GM19025 (cell line): Measurements from ENCODE around the gene KLF1.
"Not testable (repeated sequence)": the region's sequence is repeated elsewhere in the genome, so short reads cannot be mapped to it uniquely, and the experiment has no call there.

Source experiments
- ATAC-seq: cut with Tn5 transposase; IDR thresholded peaks from one replicate; pipeline ENCODE4 v1.9.1; 2021; ENCODE audit warnings: mild to moderate bottlenecking, low read depth, moderate library complexity; ENCODE audit not compliant: unreplicated experiment

KLF1 gene

GRCh38 chr19:12886969-12887747 lies at the start of gene KLF1:
Gene KLF1 (minus strand): TSS chr19:12887201. CDS start chr19:12887140, 61 bp downstream.
- ATAC-seq: no peak

GRCh38 chr19:12936582-12936981 lies 49.6 kb upstream of the KLF1 start:
- ATAC-seq: no peak

- ATAC-seq: no peak
Observed at GRCh38 chr19:12935071-12935470, 48.1 kb upstream of the KLF1 start.

DNA sequence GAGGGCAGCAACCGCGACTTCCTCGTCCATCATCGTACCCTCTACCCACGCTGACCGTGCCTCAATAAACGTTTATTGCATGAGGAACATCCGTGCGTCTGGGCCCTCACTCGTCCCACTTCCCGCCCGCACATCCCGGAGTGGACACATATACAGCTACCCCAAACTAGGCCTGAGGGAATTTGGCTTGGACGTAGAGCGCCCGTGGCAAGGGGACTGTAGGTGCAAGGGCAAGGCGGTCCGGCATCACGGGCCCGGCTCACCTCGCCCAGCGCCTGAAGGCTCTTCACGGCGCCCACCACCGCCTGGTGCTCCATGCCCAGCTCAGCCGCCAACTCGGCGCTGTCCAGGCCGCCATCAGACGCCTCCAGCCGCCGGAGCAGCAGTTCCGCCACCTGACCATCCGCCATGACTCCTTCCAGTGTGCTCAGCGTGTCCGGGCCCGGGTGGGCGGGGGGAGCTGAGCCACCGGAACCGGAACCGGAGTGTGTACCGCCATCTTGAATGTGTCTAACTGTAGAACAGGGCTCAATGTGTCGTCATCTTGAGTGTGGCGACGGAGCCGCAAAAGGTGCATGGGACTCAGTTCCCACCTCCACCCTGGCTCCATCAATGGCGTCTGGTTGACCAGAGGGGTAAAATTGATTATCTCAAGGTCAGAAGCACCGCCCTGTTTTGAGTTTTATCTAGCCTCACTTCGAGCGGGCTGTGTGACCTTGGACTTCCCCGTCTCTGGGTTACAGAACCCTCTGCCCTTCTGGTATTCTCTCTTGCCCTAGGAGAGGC lies 46.5 kb upstream of the KLF1 start, which contains the start of gene FARSA:
TSS of gene FARSA (minus strand) at position 425 of the 786 bp plus-strand sequence. CDS start at position 410, 15 bp downstream.
- no peak for ATAC-seq

DNA sequence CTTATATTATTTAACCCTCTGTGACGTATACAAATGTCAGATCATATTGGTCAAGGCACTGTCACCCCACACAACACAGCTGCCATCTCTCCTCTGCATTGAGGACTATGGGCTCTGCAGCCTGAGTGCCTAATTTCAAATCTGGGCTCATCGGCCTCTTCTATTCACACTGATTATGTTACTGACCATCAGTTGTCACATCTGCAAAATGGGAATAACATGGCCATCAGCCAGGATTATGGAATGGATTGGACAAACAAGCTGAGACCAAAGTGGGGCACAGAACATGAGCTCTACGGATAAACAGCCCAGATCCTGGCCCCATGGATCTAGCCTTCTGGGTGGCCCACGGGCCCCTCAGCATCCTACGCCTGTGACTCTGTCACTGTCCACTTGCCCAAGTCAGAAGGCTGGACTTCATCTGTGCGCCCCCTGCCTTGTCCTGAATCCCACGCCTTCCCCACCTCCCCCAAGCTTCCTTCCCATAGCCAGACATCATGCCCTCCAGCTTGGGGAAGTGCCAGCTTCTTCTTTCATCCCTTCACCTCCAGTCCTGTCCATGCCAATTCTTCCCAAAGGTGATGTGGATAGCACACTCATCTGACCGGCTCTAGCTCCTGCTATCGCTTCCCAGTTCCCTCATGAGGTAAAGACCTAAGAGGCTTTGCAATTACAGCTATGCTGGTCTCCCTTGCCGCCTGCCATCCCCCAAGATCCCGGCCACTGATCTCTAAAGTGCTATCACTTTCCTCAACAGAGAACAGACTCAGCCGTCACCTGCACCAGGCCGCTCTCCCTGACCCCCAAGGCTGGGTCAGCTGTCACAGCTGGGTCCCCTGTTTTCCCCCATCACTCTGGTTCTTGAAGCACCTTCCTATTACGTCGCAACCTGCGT lies 45.6 kb upstream of the KLF1 start:
- no peak for ATAC-seq

- no peak for ATAC-seq
Observed at GRCh38 chr19:12930002-12930645, 43.1 kb upstream of the KLF1 start.

DNA sequence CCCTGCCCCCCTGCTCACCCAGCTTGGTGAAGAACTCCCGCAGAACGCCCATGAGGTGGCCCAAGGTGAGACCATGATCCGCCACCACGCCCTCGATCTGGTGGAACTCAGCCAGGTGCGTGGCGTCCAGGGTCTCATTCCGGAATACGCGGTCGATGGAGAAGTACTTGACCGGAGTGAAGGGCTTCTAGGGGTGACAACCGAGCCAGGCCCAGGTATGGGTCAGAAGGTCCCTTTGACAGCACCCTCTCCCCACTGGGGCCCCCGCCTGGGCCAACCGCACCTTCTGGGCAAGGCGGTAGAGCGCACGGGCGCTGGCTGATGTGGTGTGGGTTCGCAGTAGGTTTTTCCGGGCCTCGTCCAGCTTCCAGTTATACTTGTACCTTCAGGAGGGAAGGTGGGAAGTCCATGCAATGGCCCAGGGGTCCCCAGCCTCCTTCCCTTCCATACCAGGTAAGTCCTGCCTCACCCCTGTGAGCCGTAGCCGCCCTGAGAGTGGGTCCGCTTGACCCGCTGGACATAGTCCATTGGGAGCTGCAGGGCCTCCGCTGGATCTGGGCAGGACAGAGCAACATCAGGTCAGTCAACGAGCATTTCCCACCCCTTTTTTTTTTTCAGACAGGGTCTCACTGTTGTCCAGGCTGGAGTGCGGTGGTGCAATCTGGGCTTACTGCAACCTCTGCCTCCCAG lies 37.8 kb upstream of the KLF1 start:
- ATAC-seq: no peak

GRCh38 chr19:12922959-12923358 lies 36.0 kb upstream of the KLF1 start:
- no peak for ATAC-seq

DNA sequence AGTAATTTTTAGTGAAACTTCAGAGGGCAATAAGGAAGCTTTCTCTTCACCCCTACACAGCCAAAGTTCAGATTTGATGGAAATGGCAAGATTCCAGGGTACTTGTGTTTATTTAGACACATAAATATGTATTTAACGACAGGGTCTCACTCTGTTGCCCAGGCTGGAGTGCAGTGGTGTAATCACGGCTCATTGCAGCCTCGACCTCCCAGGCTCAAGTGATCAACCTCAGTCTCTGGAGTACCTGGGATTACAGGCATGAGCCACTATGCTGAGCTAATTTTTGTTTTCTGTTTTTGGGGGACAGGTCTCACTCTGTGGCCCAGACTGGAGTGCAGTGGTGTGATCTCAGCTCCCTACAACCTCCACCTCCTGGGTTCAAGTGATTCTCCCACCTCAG lies 34.0 kb upstream of the KLF1 start:
- ATAC-seq: no peak

- ATAC-seq: no peak
Observed at GRCh38 chr19:12918253-12918652, 31.3 kb upstream of the KLF1 start.

- ATAC-seq: not testable (repeated sequence)
Observed at GRCh38 chr19:12915860-12916259, 28.9 kb upstream of the KLF1 start.

DNA sequence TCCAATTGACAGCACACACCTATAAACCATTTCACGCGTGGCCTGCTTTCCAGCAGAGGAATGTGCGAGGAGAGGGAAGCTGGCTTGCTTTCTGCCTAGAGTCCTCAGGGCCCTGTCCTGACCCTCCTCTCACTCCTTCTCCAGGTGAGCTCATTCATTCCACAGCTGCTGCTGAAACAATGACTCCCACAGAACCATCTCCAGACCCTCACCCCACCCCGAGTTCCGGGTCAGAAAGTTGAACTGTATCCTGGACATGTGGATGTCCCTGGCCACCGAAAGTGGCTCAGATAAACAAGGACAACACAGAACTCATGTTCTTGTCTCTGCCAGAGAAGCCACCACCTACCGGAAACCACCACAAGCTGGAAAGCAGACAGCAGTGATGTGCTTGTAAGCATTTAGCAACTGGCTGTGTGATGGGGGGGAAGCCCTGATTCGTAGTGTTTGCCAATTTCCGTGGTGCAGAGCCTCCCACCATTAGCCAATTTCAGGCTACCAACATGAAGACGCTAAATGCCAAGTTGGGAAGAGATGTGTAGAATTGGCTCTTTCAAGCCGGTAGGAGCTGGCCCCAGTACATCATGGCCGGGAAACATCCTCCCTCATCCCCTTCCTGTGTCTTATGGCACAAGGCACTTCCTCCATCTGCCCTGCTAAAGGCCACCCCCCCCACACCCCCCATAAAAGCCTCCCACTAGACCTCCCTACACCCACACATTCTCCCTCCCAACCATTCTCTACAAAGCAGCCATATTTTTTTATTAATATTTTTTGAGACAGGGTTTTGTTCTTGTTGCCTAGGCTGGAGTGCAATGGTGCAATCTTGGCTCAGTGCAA lies 27.1 kb upstream of the KLF1 start:
- no peak for ATAC-seq

DNA sequence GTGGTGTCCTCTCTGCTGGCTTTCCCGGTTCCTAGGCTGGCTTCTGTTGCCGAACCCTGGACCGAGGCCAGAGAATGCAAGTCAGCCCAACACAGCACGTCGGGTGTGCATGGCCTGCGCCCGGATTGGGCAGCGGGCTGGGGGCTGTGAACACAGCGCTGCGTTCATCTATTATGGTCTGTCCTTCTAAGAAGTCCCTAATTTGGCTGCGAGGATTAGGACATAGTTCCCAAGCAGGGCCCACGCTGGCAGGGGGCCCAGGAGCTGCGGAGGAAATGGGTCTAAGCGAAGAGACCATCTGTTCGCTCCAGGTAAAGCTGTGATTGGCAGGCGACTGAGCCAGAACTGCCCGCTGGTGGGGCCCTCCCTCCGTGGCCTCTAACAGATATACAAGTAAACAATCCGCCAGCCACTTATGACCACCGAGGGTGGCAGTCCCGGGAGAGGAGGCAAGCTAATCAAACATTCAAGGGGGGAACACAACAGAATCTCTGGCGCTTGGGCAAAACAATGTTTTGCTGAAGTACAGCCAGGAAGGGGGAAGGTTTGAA lies 26.1 kb upstream of the KLF1 start:
- no peak for ATAC-seq

- no peak for ATAC-seq
Observed at GRCh38 chr19:12912571-12912970, 25.6 kb upstream of the KLF1 start.

DNA sequence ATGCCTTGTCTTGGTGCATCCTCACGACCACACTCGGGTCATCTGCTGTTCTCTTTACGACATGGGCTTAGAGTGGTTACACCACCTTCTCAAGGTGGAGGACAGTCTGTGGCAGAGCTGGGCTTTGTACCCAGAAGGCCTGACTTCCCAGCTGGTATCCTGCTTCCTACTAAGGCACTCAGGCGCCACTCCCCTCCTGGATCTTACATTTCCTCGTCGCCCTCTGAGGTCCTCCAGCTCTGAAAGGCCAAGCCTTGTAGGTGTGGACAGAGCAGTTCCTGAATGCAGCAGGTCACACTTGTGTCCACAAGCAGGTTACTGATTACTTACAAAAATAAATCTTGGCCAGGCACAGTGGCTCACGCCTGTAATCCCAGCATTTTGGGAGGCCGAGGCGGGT lies 20.2 kb upstream of the KLF1 start:
- ATAC-seq: no peak

DNA sequence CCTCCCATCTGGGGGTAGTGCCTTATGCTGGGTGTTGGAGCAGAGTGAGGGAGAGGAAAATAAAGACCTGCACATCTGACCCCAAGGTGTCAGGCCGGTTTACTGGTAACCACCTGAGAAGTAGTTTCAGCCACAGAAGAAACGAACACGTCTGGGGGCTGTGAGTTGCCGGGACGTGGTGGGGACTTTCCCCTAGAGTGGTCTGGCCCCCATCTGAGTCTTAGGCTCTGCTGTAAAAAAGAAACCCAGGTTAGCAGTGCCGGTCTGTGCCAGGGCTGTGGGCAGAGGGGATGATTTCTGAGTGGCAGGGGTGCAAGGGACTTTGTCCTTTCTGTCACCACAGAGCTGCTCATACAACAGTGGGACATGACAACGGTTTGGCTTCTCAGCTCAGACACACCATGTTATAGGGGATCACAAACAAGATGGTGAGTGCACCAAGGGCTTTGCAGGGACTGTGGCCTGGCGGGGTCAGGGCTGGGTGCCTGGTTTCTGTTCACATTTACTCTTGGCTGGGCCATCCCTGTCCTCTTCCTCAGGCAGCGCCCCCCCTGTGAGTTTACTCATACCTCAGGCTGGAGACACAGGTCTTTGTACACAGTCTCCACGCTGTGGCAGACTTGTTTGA lies 13.0 kb upstream of the KLF1 start:
- peak; percentile 74 for ATAC-seq

- no peak for ATAC-seq
Observed at GRCh38 chr19:12896460-12896859, 9.5 kb upstream of the KLF1 start.

- ATAC-seq: no peak
Observed at GRCh38 chr19:12893582-12893981, 6.6 kb upstream of the KLF1 start.
